Adrenal gland (tissue), 12 donors: ENCODE data around the gene MYPN. TPM values are rescaled to one million over a fixed set of nuclear protein-coding genes. Genes with fewer than 3 reads are reported as not detected.

Source experiments
- DNase-seq, 7 donors: peaks; one replicate each; pipeline ENCODE4 v3.0.0-alpha.2; 2019 to 2020
- H3K27ac ChIP-seq, 5 donors: fragments of 200-600 bp; sonication (generic) in 4 of 5; 1 replicate in 3 of 5; 2 replicates in 2 of 5; pipeline versions ENCODE4 v1.5.1 to v1.8.0; 2016 to 2020; ENCODE audit warnings: mild to moderate bottlenecking in 1 of 5
- H3K27me3 ChIP-seq: fragments of 200-600 bp; 2 replicates; pipeline ENCODE4 v1.8.0; 2021
- H3K36me3 ChIP-seq, 2 donors: fragments of 200-600 bp; replicated peaks in 1 of 2; 1 replicate in 1 of 2; 2 replicates in 1 of 2; pipeline versions ENCODE4 v1.5.1 to v1.8.0; 2018 to 2022
- H3K4me1 ChIP-seq, 2 donors: fragments of 200-600 bp; replicated peaks in 1 of 2; 1 replicate in 1 of 2; 2 replicates in 1 of 2; pipeline versions ENCODE4 v1.5.1 to v1.8.0; 2018 to 2021
- H3K4me3 ChIP-seq, 4 donors: fragments of 200-600 bp; sonication (generic) in 3 of 4; one replicate each; pipeline ENCODE4 v1.5.1; 2016 to 2018
- H3K9me3 ChIP-seq, 3 donors: fragments of 200-600 bp; sonication (generic) in 1 of 3; replicated peaks in 1 of 3; 1 replicate in 2 of 3; 2 replicates in 1 of 3; pipeline versions ENCODE4 v1.5.1 to v1.8.0; 2016 to 2021
- CTCF ChIP-seq, 6 experiments: fragments of 450-650 bp in 4 of 6; fragments of 200-600 bp in 2 of 6; sonication (generic) in 1 of 6; IDR thresholded peaks; 1 replicate in 5 of 6; 2 replicates in 1 of 6; pipeline versions ENCODE4 v1.5.1 to v1.8.0; 2016 to 2021; ENCODE audit warnings: antibody characterized with exemption in 6 of 6, mild to moderate bottlenecking in 2 of 6, moderate library complexity in 1 of 6
- POLR2A ChIP-seq, 2 donors: fragments of 450-650 bp; IDR thresholded peaks; one replicate each; pipeline ENCODE4 v1.6.1; 2017; ENCODE audit warnings: antibody characterized with exemption in 2 of 2, mild to moderate bottlenecking in 2 of 2, moderate library complexity in 1 of 2
- WGBS, 4 donors: extraction: QIAGEN DNeasy Blood & Tissue Kit in 2 of 4; methylation state at CpG; one replicate each; pipeline versions ENCODE4 v1.1.5 to v1.1.7; 2013 to 2017; 5-methylcytosine and 5-hydroxymethylcytosine counted together
- intact Hi-C, 2 donors: fragments of 100-400 bp; cut with DNase I; formaldehyde crosslinking; loops; one replicate each; pipeline versions ENCODE4 v1.14.1 to v1.15.0; 2022 to 2023
- polyA plus RNA-seq, 3 donors: library from polyadenylated mRNA; stranded (reverse); fragments of 200-250 nt in 2 of 3; fragments of 350-450 nt in 1 of 3; fragmentation: Illumina TruSeq in 1 of 3; extraction: RNeasy Lipid Tissue Mini Kit (QIAGEN cat#74804) in 1 of 3; gene quantifications; one replicate each; pipeline ENCODE4 v1.2.3, GENCODE V29; 2013 to 2014
- total RNA-seq, 9 donors: library from RNA; depleted of rRNA in 4 of 9; stranded (reverse); fragments of >200 nt in 4 of 9; fragments of 120-200 nt in 1 of 9; fragmentation: NEBNext Ultra II Directional in 1 of 9; extraction: Animal tissue kit (Norgen Biotek cat#: 25700) in 1 of 9; gene quantifications; one replicate each; pipeline versions ENCODE4 v1.1.0 to v1.2.4, GENCODE V29; 2013 to 2023
- donor health status: healthy with polysubstance abuse.
- donor health status: Bipolar disorder and iron deficiency.
- donor health status: DM: yes; HTN: yes; CAD: no.
- donor health status: DM: no; HTN: no; CAD: no.
- donor health status: DM: no; HTN: no; CAD: no.
- donor health status: DM: yes; HTN: yes; CAD: no.

Gene MYPN
- total and polyA plus RNA-seq, 12 donors: 0.10 to 1.9 (median 0.31) TPM; not detected in 2

GRCh38 chr10:68135922-68136792 lies 26.9 kb downstream of the MYPN start:
- Histone ChIP-seq H3K36me3 (no peaks in the 10 kb centered on the region), H3K27me3 (no peaks in the 10 kb centered on the region), H3K4me1 (peaks cover 6 to 17% of the 10 kb centered on the region in 2 donors), H3K4me3 (no peak overlapping the region), H3K27ac (peak overlapping the region; percentile 34 to 89 (median 73)), H3K9me3 (no peaks in the 10 kb centered on the region)
- WGBS, 4 donors: 30 to 43% (median 37%) methylated on average over 8 of the region's 8 CpGs
- DNase-seq: peak in 6 of 7 donors; percentile 32 to 62 (median 48)
- intact Hi-C loops: no loop called here
- TF ChIP-seq POLR2A (IDR thresholded peaks at IDR 0.05): no peak

GRCh38 chr10:68137171-68137570 lies 27.9 kb downstream of the MYPN start:
- Histone ChIP-seq H3K27ac (peak overlapping the region in 1 of 5 donors; percentile 85), H3K36me3 (no peaks in the 10 kb centered on the region), H3K4me1 (peaks cover 6 to 17% of the 10 kb centered on the region in 2 donors), H3K27me3 (no peaks in the 10 kb centered on the region), H3K9me3 (no peaks in the 10 kb centered on the region), H3K4me3 (no peak overlapping the region)
- TF ChIP-seq CTCF (IDR thresholded peaks at IDR 0.05): no peak
- TF ChIP-seq POLR2A (IDR thresholded peaks at IDR 0.05): no peak
- no peak for DNase-seq
- intact Hi-C loops: no loop called here
- WGBS, 4 donors: 90 to 94% (median 91%) methylated on average over 3 of the region's 3 CpGs

- TF ChIP-seq CTCF (IDR thresholded peaks at IDR 0.05) (no peak), POLR2A (IDR thresholded peaks at IDR 0.05) (no peak)
- H3K4me3 ChIP-seq: no peak overlapping the region
- no peaks in the 10 kb centered on the region for H3K27me3 ChIP-seq
- H3K4me1 ChIP-seq: peaks cover 6 to 17% of the 10 kb centered on the region in 2 donors
- no peak overlapping the region for H3K27ac ChIP-seq
- DNase-seq: no peak
- intact Hi-C loops: no loop called here
- H3K9me3 ChIP-seq: no peaks in the 10 kb centered on the region
- H3K36me3 ChIP-seq: no peaks in the 10 kb centered on the region
Observed at GRCh38 chr10:68138526-68138925, 29.2 kb downstream of the MYPN start.

- no peak for DNase-seq
- no peak for TF ChIP-seq CTCF (IDR thresholded peaks at IDR 0.05)
- no peak for TF ChIP-seq POLR2A (IDR thresholded peaks at IDR 0.05)
- Histone ChIP-seq H3K4me3 (no peak overlapping the region), H3K27ac (no peak overlapping the region), H3K4me1 (peaks cover 6 to 17% of the 10 kb centered on the region in 2 donors), H3K27me3 (no peaks in the 10 kb centered on the region), H3K36me3 (no peaks in the 10 kb centered on the region), H3K9me3 (no peaks in the 10 kb centered on the region)
- WGBS, 4 donors: 73 to 92% (median 79%) methylated on average over 6 of the region's 6 CpGs
- intact Hi-C loops: no loop called here
Observed at GRCh38 chr10:68139448-68140272, 30.4 kb downstream of the MYPN start.
